Stomach smooth muscle (tissue), 2 donors: ENCODE results near the gene ELF2.
"Not testable (repeated sequence)": the region's sequence is repeated elsewhere in the genome, so short reads cannot be mapped to it uniquely, and the experiment has no call there.

ENCODE experiments used
- H3K27ac ChIP-seq: one replicate; pipeline ENCODE4 v1.7.0; 2013; ENCODE audit warnings: mild to moderate bottlenecking, low read length, inconsistent platforms
- H3K27me3 ChIP-seq, 2 donors: one replicate each; pipeline ENCODE4 v1.7.0; 2013; ENCODE audit warnings: low read length in 2 of 2; ENCODE audit not compliant: insufficient read depth in 2 of 2, control insufficient read depth in 1 of 2
- H3K36me3 ChIP-seq, 2 donors: one replicate each; pipeline ENCODE4 v1.7.0; 2013; ENCODE audit warnings: low read length in 2 of 2; ENCODE audit not compliant: control insufficient read depth in 2 of 2, insufficient read depth in 2 of 2
- H3K4me1 ChIP-seq: one replicate; pipeline ENCODE4 v1.7.0; 2013; ENCODE audit warnings: low read length; ENCODE audit not compliant: control insufficient read depth, insufficient read depth
- H3K4me3 ChIP-seq, 2 donors: one replicate each; pipeline ENCODE4 v1.7.0; 2013; ENCODE audit warnings: low read length in 2 of 2
- H3K9ac ChIP-seq, 2 donors: one replicate each; pipeline ENCODE4 v1.7.0; 2013; ENCODE audit warnings: low read length in 2 of 2, mild to moderate bottlenecking in 1 of 2
- H3K9me3 ChIP-seq, 2 donors: one replicate each; pipeline ENCODE4 v1.7.0; 2013; ENCODE audit warnings: low read length in 2 of 2; ENCODE audit not compliant: control insufficient read depth in 2 of 2
- donor health status: healthy.
- donor health status: Pancreatic carcinoma.

ELF2 gene

GRCh38 chr4:139114795-139115194 lies 62.2 kb downstream of the ELF2 start:
- not testable (repeated sequence) for H3K4me3 ChIP-seq, H3K36me3 ChIP-seq, H3K4me1 ChIP-seq, H3K27me3 ChIP-seq, H3K9me3 ChIP-seq, H3K9ac ChIP-seq, H3K27ac ChIP-seq

GRCh38 chr4:139112650-139113049 lies 64.4 kb downstream of the ELF2 start:
- Histone ChIP-seq H3K27ac (no peak overlapping the region), H3K4me3 (no peak overlapping the region), H3K9me3 (no peaks in the 10 kb centered on the region), H3K27me3 (no peaks in the 10 kb centered on the region), H3K9ac (no peak overlapping the region), H3K36me3 (no peaks in the 10 kb centered on the region), H3K4me1 (no peaks in the 10 kb centered on the region)

- H3K27ac ChIP-seq: no peak overlapping the region
- no peaks in the 10 kb centered on the region for H3K9me3 ChIP-seq
- H3K9ac ChIP-seq: no peak overlapping the region
- no peaks in the 10 kb centered on the region for H3K27me3 ChIP-seq
- H3K4me3 ChIP-seq: no peak overlapping the region
- H3K4me1 ChIP-seq: no peaks in the 10 kb centered on the region
- H3K36me3 ChIP-seq: no peaks in the 10 kb centered on the region
Measured at GRCh38 chr4:139108567-139109128, 68.4 kb downstream of the ELF2 start.

- Histone ChIP-seq H3K4me3 (no peak overlapping the region), H3K27ac (no peak overlapping the region), H3K9me3 (no peaks in the 10 kb centered on the region), H3K27me3 (no peaks in the 10 kb centered on the region), H3K4me1 (no peaks in the 10 kb centered on the region), H3K9ac (no peak overlapping the region), H3K36me3 (no peaks in the 10 kb centered on the region)
Measured at GRCh38 chr4:139099366-139099982, 77.5 kb downstream of the ELF2 start.

GRCh38 chr4:139092271-139092670 lies 84.7 kb downstream of the ELF2 start:
- Histone ChIP-seq H3K36me3 (no peaks in the 10 kb centered on the region), H3K9me3 (no peaks in the 10 kb centered on the region)

DNA sequence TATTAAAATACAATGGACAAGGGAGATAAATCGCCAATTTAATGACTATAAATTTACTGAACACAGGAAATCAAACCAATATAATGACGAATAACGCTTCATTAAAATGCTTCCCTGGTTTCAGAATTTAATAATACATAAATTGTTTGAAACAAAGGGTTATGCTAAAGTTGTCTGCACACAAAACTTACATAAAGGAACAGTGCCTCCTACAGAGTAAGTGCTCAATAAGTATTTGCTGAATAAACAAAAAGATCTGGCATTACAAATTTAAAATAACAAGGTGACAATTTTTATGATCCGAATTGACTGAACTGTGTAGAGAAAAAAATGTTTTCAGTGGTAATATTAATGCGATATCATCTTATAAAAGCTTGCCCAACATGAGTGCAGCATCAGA lies 91.9 kb downstream of the ELF2 start:
- no peaks in the 10 kb centered on the region for H3K36me3 ChIP-seq
- H3K4me3 ChIP-seq: peak overlapping the region; percentile 77 to 96
- H3K27ac ChIP-seq: peak overlapping the region; percentile 95
- no peaks in the 10 kb centered on the region for H3K9me3 ChIP-seq
- no peaks in the 10 kb centered on the region for H3K4me1 ChIP-seq
- no peaks in the 10 kb centered on the region for H3K27me3 ChIP-seq
- H3K9ac ChIP-seq: no peak overlapping the region

More at GRCh38 chr4:139092271-139092670, 84.7 kb downstream of the ELF2 start:
- H3K9ac ChIP-seq: no peak overlapping the region
- H3K4me1 ChIP-seq: no peaks in the 10 kb centered on the region
- H3K4me3 ChIP-seq: no peak overlapping the region
- no peak overlapping the region for H3K27ac ChIP-seq
- H3K27me3 ChIP-seq: no peaks in the 10 kb centered on the region

DNA sequence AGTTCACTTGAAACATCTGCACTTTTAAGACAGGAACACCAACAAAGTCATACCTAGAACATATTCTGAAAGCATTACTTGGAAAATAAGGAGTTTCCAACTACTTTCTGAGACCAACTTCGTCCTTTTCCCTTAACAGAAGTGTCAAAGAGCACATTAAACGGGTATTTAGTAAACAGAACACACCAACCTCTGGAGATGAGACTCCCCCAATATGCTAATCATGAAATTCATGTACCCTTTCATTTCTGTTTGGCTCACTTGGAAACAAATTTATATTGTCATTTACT lies 92.3 kb downstream of the ELF2 start:
- H3K9me3 ChIP-seq: no peaks in the 10 kb centered on the region
- no peaks in the 10 kb centered on the region for H3K27me3 ChIP-seq
- H3K36me3 ChIP-seq: no peaks in the 10 kb centered on the region
- H3K27ac ChIP-seq: peak overlapping the region; percentile 95
- H3K4me3 ChIP-seq: peak overlapping the region; percentile 77 to 96
- H3K9ac ChIP-seq: peak overlapping the region; percentile 86 to 90
- no peaks in the 10 kb centered on the region for H3K4me1 ChIP-seq

DNA sequence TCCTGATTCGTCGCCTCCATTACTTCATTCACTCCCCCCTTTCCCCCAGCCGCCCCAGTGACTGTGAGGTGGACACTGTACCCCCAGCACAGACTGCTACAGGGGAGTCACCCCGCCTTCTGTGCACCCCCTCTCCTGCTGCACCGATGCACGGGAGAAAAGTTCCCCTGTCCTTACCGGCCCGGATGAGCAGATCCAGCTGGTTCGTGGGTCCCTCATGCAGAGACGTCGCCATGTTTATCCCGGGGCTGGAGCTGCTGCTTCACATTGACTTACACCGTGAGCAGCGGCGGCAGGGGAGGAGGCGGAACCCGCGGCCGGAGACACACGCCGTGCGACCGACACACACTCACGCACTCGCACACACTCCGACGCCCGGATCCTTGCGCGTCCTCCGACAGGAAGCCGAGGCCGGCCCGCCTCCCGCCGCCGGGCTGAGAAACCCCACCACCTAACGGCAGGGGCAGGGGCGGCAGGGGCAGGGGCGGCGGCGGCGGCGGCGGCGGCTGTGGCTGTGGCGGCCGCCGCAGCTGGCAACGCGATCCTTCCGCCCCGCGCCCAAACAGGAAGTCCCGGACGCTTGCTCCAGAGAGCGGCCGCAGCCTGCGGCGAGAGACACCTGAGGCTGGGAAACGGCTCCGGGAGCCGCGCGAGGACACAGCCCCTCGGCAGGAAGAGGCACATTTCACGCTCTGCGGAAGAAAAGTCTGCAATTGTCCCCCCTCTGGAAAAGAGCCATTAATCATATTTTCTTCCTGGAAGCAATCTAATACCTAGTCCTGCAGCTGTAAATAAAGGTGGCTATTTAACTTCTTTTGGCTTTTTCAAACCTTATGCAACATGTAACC lies 92.8 kb downstream of the ELF2 start:
- Histone ChIP-seq H3K27ac (peak overlapping the region; percentile 95), H3K27me3 (no peaks in the 10 kb centered on the region), H3K9ac (peak overlapping the region; percentile 86 to 90), H3K36me3 (no peaks in the 10 kb centered on the region), H3K4me1 (no peaks in the 10 kb centered on the region), H3K9me3 (no peaks in the 10 kb centered on the region), H3K4me3 (peak overlapping the region; percentile 78 to 96)

- Histone ChIP-seq H3K27me3 (no peaks in the 10 kb centered on the region), H3K36me3 (no peaks in the 10 kb centered on the region), H3K9me3 (no peaks in the 10 kb centered on the region), H3K9ac (peak overlapping the region; percentile 86 to 90), H3K4me1 (no peaks in the 10 kb centered on the region), H3K4me3 (peak overlapping the region; percentile 78 to 96), H3K27ac (peak overlapping the region; percentile 95)
Measured at GRCh38 chr4:139083607-139083955, 93.4 kb downstream of the ELF2 start.

- H3K9ac ChIP-seq: peak overlapping the region; percentile 86 to 90
- no peaks in the 10 kb centered on the region for H3K9me3 ChIP-seq
- H3K27me3 ChIP-seq: no peaks in the 10 kb centered on the region
- no peaks in the 10 kb centered on the region for H3K36me3 ChIP-seq
- peak overlapping the region; percentile 78 to 96 for H3K4me3 ChIP-seq
- no peaks in the 10 kb centered on the region for H3K4me1 ChIP-seq
- H3K27ac ChIP-seq: peak overlapping the region; percentile 95
Measured at GRCh38 chr4:139082750-139083606, 94.0 kb downstream of the ELF2 start.
